ENCODE data around the gene SYNRG.
A peak's percentile ranks its signal among the peaks of the same experiment; 100 is the strongest.

SYNRG gene

GRCh38 chr17:37605813-37606505, 3.3 kb downstream of the SYNRG start:
- DNase-seq (ENCODE audit: low spot score) = peak; percentile 13

GRCh38 chr17:37605081-37605480, 4.1 kb downstream of the SYNRG start:
- no peak for DNase-seq (ENCODE audit: low spot score)

GRCh38 chr17:37604556-37604955, 4.7 kb downstream of the SYNRG start:
- no peak for DNase-seq (ENCODE audit: low spot score)

GRCh38 chr17:37598145-37598544, 11.1 kb downstream of the SYNRG start:
- no peak for DNase-seq (ENCODE audit: low spot score)

GRCh38 chr17:37592291-37592690, 16.9 kb downstream of the SYNRG start:
- no peak for DNase-seq (ENCODE audit: low spot score)

- no peak for DNase-seq (ENCODE audit: low spot score)
These were observed 24.2 kb downstream of the SYNRG start for GRCh38 chr17:37585066-37585465.

- no peak for DNase-seq (ENCODE audit: low spot score)
These were observed 32.9 kb downstream of the SYNRG start for GRCh38 chr17:37576281-37576680.

- DNase-seq (ENCODE audit: low spot score) = no peak
These were observed 34.8 kb downstream of the SYNRG start for GRCh38 chr17:37574427-37574826.

- DNase-seq (ENCODE audit: low spot score) = no peak
These were observed 37.5 kb downstream of the SYNRG start for GRCh38 chr17:37571674-37572073.

GRCh38 chr17:37570527-37571093, 38.6 kb downstream of the SYNRG start:
- DNase-seq (ENCODE audit: low spot score) = peak; percentile 18

GRCh38 chr17:37568350-37569053, 40.7 kb downstream of the SYNRG start:
- DNase-seq (ENCODE audit: low spot score) = no peak

GRCh38 chr17:37567538-37567937, 41.7 kb downstream of the SYNRG start:
- no peak for DNase-seq (ENCODE audit: low spot score)

GRCh38 chr17:37567137-37567536, 42.1 kb downstream of the SYNRG start:
- no peak for DNase-seq (ENCODE audit: low spot score)

GRCh38 chr17:37564252-37564651, 45.0 kb downstream of the SYNRG start:
- DNase-seq (ENCODE audit: low spot score) = no peak

- DNase-seq (ENCODE audit: low spot score) = no peak
These were observed 47.0 kb downstream of the SYNRG start for GRCh38 chr17:37562016-37562745.

GRCh38 chr17:37558299-37558698, 50.9 kb downstream of the SYNRG start:
- DNase-seq (ENCODE audit: low spot score) = no peak

GRCh38 chr17:37557482-37557881, 51.7 kb downstream of the SYNRG start:
- no peak for DNase-seq (ENCODE audit: low spot score)

- no peak for DNase-seq (ENCODE audit: low spot score)
These were observed 53.8 kb downstream of the SYNRG start for GRCh38 chr17:37555386-37555785.

GRCh38 chr17:37553401-37553966, 55.7 kb downstream of the SYNRG start:
- DNase-seq (ENCODE audit: low spot score) = no peak

GRCh38 chr17:37551788-37552187, 57.4 kb downstream of the SYNRG start:
- DNase-seq (ENCODE audit: low spot score) = no peak

GRCh38 chr17:37547986-37548385, 61.2 kb downstream of the SYNRG start:
- DNase-seq (ENCODE audit: low spot score) = no peak

- DNase-seq (ENCODE audit: low spot score) = no peak
These were observed 62.9 kb downstream of the SYNRG start for GRCh38 chr17:37546302-37546701.

Measured in germinal center (tissue), 1 donor.